NB4 (cell line): ENCODE results near the gene SLC38A5.
"Not testable (repeated sequence)": the region's sequence is repeated elsewhere in the genome, so short reads cannot be mapped to it uniquely, and the experiment has no call there.

Experiments used
- CTCF ChIP-seq: IDR thresholded peaks from one replicate; pipeline ENCODE4 v1.5.1; 2012; ENCODE audit warnings: low read depth, low read length
- MAX ChIP-seq: IDR thresholded peaks from 2 replicates; pipeline ENCODE4 v1.6.1; 2011; ENCODE audit warnings: low read depth, low read length
- POLR2A ChIP-seq: IDR thresholded peaks from 2 replicates; pipeline ENCODE4 v1.6.1; 2011; ENCODE audit warnings: mild to moderate bottlenecking; ENCODE audit not compliant: insufficient read length; ENCODE audit errors: extremely low read depth

- TF ChIP-seq POLR2A, MAX, CTCF: not testable (repeated sequence)
These were observed 42.9 kb downstream of the SLC38A5 start for GRCh38 chrX:48427027-48427716.
